Smooth muscle cell of the brain vasculature (primary cell): Measurements from ENCODE around the gene LHX3.

Source experiments
- DNase-seq: peaks from one replicate; pipeline ENCODE4 v3.0.0-alpha.2; 2012; ENCODE audit warnings: low read depth, low spot score

LHX3 gene

DNA sequence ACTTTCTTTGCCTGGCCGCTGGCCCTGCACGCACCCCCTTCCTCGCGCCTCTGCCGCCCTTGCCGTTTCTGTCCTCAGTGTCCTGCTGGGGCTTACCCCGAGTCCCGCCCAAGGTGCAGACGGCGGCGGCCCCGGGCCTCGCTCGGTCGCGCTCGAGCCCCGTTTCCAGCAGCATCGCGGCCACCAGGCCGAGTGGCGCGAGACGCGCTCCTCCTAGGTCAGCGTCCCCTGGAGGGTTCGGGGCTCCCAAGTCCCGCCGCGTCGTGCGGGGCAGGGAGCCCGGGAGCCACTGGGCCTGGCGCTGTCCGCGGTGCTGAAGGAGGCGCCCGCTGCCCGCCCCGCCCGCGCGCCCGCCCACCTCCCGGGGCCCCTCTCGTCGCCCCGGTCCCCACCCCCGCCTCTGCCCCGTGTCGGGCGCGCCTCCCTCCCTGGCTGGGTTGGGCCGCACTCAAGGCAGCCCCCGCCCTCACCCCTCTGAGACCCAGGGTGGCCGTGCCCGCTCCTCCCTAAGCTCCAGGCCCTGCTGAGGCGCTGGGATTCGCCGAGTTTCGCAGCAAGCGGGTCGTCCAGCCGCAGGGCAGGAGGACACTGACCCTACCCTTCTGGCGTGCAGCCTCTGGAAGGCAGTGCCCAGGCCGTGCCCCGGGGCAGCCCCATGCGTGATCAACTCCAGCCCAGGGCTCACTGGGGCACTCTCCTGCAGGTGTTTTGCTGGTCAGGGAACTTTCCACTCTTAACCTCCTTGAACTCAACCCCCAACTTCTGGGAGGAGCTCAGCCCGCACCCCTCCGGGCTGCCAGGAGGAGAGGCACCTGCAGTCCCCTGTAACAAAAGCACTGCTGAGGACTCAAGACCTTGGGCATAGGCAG, at the start of gene LHX3:
Gene LHX3 (minus strand): TSS at position 291 of the 869 bp plus-strand sequence. CDS start 116 bp downstream, at position 175.
- no peak for DNase-seq

GRCh38 chr9:136253246-136254130, 48.6 kb upstream of the LHX3 start:
- no peak for DNase-seq

- DNase-seq = no peak
Observed at GRCh38 chr9:136252846-136253245, 47.9 kb upstream of the LHX3 start.

DNA sequence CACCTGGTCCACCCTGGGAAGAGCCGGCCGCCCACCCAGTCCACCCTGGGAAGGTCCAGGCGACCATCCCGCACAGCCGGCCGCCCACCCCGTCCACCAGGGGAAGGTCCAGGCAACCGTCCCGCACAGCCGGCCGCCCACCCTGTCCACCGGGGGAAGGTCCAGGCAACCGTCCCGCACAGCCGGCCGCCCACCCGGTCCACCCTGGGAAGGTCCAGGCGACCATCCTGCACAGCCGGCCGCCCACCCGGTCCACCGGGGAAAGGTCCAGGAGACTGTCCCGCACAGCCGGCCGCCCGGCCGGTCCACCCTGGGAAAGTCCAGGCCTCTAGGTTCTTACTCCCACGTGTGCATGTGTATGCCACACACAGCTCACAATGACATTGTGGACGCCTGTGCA, 47.4 kb upstream of the LHX3 start:
- DNase-seq = no peak

DNA sequence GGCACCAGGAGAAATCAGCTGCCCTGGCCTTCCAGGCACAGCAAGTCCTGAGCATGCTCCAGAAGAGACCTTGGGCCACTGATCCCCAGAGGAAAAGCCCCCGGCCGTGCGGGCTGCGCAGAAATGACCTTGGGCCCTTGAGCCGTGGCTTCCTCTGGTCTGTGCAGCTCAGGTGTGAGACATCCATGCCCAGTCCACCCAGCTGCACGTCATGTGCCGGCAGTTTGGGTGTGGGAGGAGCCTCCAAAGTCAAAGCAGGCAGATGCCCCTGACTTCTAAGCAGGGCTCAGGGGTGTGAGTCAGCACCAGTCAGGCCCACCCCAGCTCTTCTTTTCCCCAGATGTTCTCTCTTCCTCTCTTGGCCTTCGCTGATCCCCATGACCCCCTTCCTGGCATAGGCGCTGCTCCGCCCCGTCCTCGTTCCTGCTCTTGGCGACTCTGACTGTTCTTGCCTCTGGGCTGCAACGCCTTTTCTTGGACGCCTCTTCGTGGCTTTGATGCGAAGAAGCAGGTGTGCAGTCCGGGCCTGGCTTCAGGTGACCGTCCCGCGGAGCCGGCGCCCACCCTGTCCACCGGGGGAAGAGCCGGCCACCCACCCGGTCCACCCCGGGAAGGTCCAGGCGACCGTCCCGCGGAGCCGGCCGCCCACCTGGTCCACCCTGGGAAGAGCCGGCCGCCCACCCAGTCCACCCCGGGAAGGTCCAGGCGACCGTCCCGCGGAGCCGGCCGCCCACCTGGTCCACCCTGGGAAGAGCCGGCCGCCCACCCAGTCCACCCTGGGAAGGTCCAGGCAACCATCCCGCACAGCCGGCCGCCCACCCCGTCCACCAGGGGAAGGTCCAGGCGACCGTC, 46.6 kb upstream of the LHX3 start:
- DNase-seq = no peak

DNA sequence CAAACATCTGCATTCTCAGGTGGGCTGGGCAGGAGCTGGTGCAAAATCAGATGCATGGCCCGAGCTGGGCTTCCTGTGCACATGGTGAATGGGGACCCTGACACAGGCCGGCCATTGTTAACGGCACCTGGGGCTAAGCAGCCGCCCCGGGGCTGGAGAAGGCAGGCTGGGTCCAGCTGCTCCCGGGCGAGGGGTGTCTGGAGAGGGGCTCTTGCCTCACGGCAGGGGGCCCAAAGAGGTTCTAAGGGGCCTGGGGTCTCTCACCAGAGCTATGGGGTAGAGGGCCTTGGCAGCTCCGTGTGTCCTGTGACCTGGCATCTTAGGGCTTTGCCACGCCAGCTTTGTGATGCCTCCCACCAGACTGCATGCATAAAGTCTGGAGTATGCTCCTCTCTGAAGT, 45.7 kb upstream of the LHX3 start:
- no peak for DNase-seq

DNA sequence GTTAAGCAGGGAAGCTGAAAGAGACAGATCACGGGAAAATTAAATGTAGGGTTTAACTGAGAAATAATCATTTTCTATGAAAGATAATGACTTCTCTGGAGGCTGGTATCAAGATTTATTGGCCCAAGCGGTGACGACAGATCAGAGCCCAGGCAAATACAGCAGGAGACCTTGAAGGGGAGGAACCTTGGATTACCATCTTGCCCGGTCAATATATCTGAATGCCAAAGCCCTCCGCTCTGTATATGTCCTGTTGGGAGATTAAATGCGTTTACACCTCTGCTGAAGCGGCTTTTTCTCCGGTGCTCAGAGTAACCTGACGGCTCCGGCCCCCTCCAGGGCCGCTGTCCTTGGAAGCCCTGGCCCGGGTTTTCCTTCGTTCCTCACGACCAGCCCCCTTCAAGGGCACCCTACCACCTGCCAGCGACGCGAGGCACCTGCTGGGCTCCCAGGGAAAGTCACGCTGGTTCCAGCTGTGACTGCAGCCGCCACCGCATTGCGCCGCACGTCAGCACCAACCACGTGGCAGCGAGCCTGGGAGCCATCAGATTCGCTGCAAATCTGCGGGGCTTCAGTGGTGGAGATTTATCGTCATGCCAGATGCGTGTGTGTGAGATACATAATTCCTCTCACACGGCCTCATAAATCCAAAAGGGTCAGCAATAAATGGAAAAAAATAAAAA, 45.1 kb upstream of the LHX3 start:
- DNase-seq = no peak

- DNase-seq = no peak
Observed at GRCh38 chr9:136248951-136249876, 44.3 kb upstream of the LHX3 start.

- no peak for DNase-seq
Observed at GRCh38 chr9:136247947-136248637, 43.2 kb upstream of the LHX3 start.

DNA sequence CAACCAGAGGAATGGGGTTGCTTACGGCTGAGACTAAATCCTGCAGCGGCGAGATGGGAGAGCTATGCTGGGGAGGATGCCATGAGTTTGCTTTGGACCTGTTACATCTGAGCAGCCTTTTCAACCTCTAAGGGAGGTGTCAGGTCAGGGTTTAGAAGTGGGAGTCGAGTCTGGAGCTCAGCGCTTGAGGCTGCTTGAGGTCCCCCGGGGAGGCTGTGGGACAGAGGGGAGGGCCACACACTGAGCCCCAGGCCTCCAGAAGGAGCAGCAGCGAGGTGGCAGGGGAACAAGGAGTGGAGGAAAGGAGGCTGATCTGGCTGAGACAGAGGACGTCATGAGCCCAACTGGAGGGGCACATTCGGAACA, 42.6 kb upstream of the LHX3 start:
- no peak for DNase-seq

DNA sequence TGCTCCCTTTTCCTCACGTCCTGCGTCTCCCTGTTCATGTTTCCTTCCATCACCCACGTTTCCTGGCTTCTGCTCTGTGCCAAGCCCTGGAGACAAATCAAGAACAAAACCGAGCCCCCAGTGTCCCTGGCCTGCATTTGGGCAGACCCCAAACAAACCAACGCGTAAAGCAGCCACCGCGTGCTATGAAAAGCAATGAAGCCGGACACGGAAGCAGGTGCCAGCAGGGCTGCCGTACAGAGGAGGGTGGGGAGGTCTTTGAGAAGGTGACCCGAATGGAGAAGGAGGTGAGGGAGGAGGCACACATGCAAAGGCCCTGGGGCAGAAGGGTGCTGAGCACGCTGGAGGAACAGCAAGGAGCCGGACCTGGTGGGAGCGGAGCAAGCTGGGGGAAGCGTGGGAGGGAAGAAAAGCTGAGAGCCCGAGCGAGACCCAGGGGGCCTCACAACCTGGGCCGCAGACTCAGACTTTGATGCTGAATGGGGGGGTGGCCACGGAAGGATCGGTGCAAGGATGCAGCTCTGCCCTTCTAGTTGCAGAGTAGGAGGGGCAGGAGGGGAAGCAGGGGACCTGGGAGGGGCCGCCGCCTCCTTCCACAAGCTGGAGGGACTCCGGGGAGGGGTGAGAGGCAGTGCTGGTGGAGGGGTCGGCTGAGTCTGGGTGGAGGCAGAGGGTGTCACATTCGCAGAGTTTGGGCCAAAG, 42.1 kb upstream of the LHX3 start:
- DNase-seq = no peak

- DNase-seq = no peak
Observed at GRCh38 chr9:136245219-136246150, 40.6 kb upstream of the LHX3 start, which contains the start of gene QSOX2. Gene QSOX2 (minus strand): TSS chr9:136245812. CDS start chr9:136245803, 9 bp downstream.

GRCh38 chr9:136244969-136245218, 40.0 kb upstream of the LHX3 start:
- no peak for DNase-seq

DNA sequence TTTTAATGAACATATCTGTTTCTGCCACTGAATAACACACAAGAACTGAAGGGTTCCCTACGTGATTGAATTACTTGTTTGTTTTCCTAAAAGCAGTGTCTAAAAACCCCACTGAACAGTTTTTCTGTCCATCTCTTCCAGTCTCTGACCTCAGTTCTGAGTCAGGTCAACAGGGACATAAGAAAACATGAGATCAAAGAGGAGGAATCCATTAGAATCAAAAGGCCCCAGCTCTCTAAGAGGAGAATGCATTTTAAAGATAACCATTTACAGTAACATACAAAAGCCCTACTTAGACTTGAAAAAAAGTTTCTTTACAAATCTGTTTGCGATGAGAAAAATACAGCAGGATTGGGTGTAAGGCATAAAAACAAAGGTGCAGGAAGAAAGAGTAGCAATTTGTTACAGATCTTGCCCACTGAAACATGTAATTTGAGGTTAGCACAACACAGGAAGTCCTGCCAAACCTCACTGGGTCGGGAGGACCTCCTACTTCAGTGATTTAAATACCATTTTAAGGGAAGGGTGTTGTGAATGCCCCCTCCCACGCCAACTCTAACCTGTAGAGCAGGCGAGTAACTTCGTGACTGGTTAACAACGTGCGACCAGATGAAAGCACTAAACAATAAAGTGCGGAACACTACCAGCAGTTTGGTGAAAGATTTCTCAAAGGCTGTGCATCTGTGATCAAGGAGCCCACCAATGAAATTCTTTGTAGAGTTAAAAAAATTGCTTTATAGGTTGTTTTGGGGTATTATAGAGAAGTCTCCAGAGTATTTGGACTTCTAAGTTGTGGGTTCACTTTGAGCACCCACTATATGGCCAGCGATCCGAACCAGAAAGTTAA, 39.4 kb upstream of the LHX3 start:
- DNase-seq = no peak

- no peak for DNase-seq
Observed at GRCh38 chr9:136243631-136244030, 38.7 kb upstream of the LHX3 start.

DNA sequence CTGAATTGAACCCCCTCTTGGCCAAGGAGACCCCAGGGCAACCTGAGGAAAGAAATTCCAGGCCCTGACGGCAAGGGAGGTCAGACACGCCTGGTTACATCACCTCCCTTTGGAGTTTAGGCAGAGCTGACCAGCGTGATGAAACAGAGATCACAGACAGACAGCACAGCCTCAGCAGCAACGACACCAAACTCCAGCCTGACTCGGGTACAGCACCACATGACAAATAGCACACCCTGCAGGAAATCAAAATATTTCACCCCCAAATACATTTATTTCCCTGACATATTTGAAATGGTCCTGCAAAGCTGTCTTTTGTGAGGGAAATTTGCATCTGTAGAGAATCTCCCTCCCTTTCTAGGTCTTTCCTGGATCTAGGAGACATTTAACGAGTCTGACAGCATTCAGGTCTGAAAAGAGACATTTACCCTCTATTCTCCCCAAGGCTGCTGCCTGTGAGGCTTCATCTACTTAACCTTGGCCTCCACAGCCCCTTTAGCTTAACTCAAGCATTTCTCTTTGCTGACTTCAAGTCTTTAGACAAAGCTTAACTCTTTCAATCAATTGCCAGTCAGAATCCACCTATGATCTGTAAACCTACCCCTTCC, 38.1 kb upstream of the LHX3 start:
- DNase-seq = no peak

DNA sequence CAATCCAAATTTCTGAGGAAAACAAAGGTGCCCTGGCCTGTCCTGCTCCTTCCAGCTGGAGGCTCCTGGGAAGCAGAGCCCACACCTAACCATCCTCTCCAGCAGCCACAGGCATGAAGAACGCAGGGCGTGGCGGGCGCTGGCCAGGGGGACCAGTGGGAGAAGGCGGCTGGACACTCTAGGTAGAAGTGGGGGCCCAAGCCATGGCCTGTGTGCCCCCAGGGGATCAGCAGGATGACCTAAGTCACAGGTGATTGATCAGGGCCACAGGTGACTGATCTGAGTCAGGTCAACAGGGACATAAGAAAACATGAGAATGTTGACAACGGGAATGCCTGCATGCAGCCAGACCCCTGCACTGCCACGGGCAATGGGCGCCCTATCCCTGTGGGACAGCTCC, 37.3 kb upstream of the LHX3 start:
- DNase-seq = no peak
